ENCODE results near the gene FLYWCH2.

Gene FLYWCH2

DNA sequence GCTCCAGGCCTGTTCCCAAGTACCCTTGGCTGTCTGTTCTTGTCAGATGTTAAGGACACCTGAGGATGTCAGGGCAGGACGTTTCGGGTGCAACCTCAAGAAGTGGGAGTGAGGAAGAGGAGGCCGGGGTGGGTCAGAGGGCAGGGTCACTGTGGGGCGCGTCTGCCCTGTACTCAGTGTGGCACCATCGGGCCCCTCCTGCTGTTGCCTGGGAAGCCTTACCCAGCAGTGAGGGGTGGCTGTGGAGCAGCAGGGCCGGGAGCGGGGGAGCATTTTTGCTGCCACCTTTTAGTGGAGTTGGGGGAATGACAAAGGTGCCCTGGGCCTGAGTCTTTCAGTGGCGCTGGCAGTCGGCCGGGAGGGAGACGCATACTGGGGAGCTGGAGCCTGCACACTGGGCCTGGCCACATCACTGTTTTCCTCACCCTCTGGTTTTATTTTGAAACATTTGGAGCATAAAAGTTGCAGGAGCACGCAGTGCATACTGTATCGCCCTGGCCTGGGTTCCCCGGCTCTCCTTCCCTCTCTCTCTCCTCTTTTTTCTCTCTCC is 17.6 kb downstream of the FLYWCH2 start:
- ChIA-PET POLR2A (no interaction called here), CTCF (interaction anchor here (0.6 kb wide), 1 partner anchor 28 kb away, joined by 4 read pairs; no protein-coding TSS in a partner anchor)
- Histone ChIP-seq H3K27ac (ENCODE audit: extremely low read depth, low read depth, low read length) (no peak overlapping the region), H3K9me3 (ENCODE audit: control insufficient read depth, insufficient read depth, low read depth, low read length) (no peaks in the 10 kb centered on the region), H3K4me3 (ENCODE audit: low read depth, low read length) (no peak overlapping the region), H3K36me3 (ENCODE audit: control insufficient read depth in 2 of 2, insufficient read depth in 1 of 2, low read length in 2 of 2) (peaks cover 0 to 34% of the 10 kb centered on the region in 2 experiments; a peak in 1 of 3 replicates), H3K4me1 (ENCODE audit: control insufficient read depth, insufficient read depth, low read length) (no peaks in the 10 kb centered on the region)
- TF ChIP-seq PRDM6 (tag by site-specific recombination; IDR thresholded peaks at IDR 0.05) (no peak), ZFHX2 (tag by site-specific recombination; conservative IDR thresholded peaks at IDR 0.05) (no peak), ZNF221 (tag by site-specific recombination; IDR thresholded peaks at IDR 0.05; ENCODE audit: borderline replicate concordance) (no peak), YY2 (tag by site-specific recombination; IDR thresholded peaks at IDR 0.05) (no peak), ZNF24 (tag by site-specific recombination; IDR thresholded peaks at IDR 0.05) (no peak), ZNF549 (tag by site-specific recombination; IDR thresholded peaks at IDR 0.05) (no peak), ZNF623 (tag by site-specific recombination; IDR thresholded peaks at IDR 0.05) (no peak), ZNF292 (tag by site-specific recombination; IDR thresholded peaks at IDR 0.05; ENCODE audit: borderline replicate concordance, low read depth) (no peak), ZFP41 (tag by site-specific recombination; IDR thresholded peaks at IDR 0.05; ENCODE audit: borderline replicate concordance) (no peak), ZNF324 (tag by site-specific recombination; IDR thresholded peaks at IDR 0.05) (no peak), TCF7L2 (IDR thresholded peaks at IDR 0.05; ENCODE audit: borderline replicate concordance, low read depth, low read length) (no peak), KLF1 (tag by site-specific recombination; IDR thresholded peaks at IDR 0.05) (no peak), KLF7 (tag by site-specific recombination; IDR thresholded peaks at IDR 0.05; ENCODE audit: borderline replicate concordance) (no peak), ZNF121 (tag by site-specific recombination; IDR thresholded peaks at IDR 0.05) (no peak), GLIS2 (tag by site-specific recombination; IDR thresholded peaks at IDR 0.05) (no peak), BCL11A (tag by site-specific recombination; IDR thresholded peaks at IDR 0.05; ENCODE audit: low read depth) (no peak)

- ChIA-PET CTCF (interaction anchor here (0.6 to 2.1 kb wide), 4 partner anchors 17 to 653 kb away, joined by 3 to 9 read pairs (median 6); partner anchors contain the start of gene FLYWCH2), POLR2A (interaction anchor here (0.6 to 2.3 kb wide), 3 partner anchors 9 to 19 kb away, joined by 4 to 12 read pairs (median 5); partner anchors contain the start of genes FLYWCH1 and FLYWCH2)
Observed at GRCh38 chr16:2902337-2903130, 19.5 kb downstream of the FLYWCH2 start.

More at GRCh38 chr16:2902337-2903130, 19.5 kb downstream of the FLYWCH2 start:
- peaks cover 3% of the 10 kb centered on the region; the same call in 1 of the 2 replicates for H3K4me1 ChIP-seq (ENCODE audit: control insufficient read depth, insufficient read depth, low read length)
- peak; percentile 37; the same call in 1 of the 2 replicates for TF ChIP-seq ZNF394 (tag by site-specific recombination; IDR thresholded peaks at IDR 0.05; ENCODE audit: borderline replicate concordance)
- peak; percentile 72; the same call in 1 of the 2 replicates for TF ChIP-seq ZNF121 (tag by site-specific recombination; IDR thresholded peaks at IDR 0.05)
- no peak for TF ChIP-seq ZNF155 (tag by site-specific recombination; IDR thresholded peaks at IDR 0.05)
- TF ChIP-seq ZNF76 (tag by site-specific recombination; IDR thresholded peaks at IDR 0.05; ENCODE audit: borderline replicate concordance, low read depth): no peak
- TF ChIP-seq, protein P1, sequence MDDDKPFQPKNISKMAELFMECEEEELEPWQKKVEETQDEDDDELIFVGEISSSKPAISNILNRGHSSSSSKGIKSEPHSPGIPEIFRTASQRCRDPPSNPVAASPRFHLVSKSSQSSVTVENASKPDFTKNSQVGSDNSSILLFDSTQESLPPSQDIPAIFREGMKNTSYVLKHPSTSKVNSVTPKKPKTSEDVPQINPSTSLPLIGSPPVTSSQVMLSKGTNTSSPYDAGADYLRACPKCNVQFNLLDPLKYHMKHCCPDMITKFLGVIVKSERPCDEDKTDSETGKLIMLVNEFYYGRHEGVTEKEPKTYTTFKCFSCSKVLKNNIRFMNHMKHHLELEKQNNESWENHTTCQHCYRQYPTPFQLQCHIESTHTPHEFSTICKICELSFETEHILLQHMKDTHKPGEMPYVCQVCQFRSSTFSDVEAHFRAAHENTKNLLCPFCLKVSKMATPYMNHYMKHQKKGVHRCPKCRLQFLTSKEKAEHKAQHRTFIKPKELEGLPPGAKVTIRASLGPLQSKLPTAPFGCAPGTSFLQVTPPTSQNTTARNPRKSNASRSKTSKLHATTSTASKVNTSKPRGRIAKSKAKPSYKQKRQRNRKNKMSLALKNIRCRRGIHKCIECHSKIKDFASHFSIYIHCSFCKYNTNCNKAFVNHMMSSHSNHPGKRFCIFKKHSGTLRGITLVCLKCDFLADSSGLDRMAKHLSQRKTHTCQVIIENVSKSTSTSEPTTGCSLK (tag by site-specific recombination; IDR thresholded peaks at IDR 0.05): no peak
- no peak for TF ChIP-seq ZNF510 (tag by site-specific recombination; IDR thresholded peaks at IDR 0.05; ENCODE audit: insufficient replicate concordance)
- no peak for TF ChIP-seq ZNF416 (tag by site-specific recombination; IDR thresholded peaks at IDR 0.05)
- no peak for TF ChIP-seq TCF7L2 (IDR thresholded peaks at IDR 0.05; ENCODE audit: borderline replicate concordance, low read depth, low read length)
- no peak for TF ChIP-seq HOXD13 (CRISPR knock-in tag; IDR thresholded peaks at IDR 0.05; ENCODE audit: borderline replicate concordance)
- no peak for TF ChIP-seq SCRT1 (tag by site-specific recombination; IDR thresholded peaks at IDR 0.05; ENCODE audit: borderline replicate concordance)
- peak; percentile 94 for TF ChIP-seq ZNF214 (tag by site-specific recombination; IDR thresholded peaks at IDR 0.05; ENCODE audit: borderline replicate concordance)
- no peaks in the 10 kb centered on the region for H3K9me3 ChIP-seq (ENCODE audit: control insufficient read depth, insufficient read depth, low read depth, low read length)
- H3K27ac ChIP-seq (ENCODE audit: extremely low read depth, low read depth, low read length): no peak overlapping the region
- no peak overlapping the region for H3K4me3 ChIP-seq (ENCODE audit: low read depth, low read length)
- H3K36me3 ChIP-seq (ENCODE audit: control insufficient read depth in 2 of 2, insufficient read depth in 1 of 2, low read length in 2 of 2): peaks cover 0 to 15% of the 10 kb centered on the region in 2 experiments; a peak in 1 of 3 replicates

Data from HEK293 (cell line).